AG04449 (cell line): ENCODE measurements around the gene CTTN.

Experiments
- CTCF ChIA-PET: fragments of 350-600 bp; formaldehyde crosslinking; extraction: SDS; loops from one replicate; lab custom pipeline; 2021; ENCODE audit warnings: antibody characterized with exemption; lab: Yijun Ruan, JAX
- POLR2A ChIA-PET: fragments of 400-600, 350-600 bp; formaldehyde crosslinking; extraction: SDS; loops from one replicate; lab custom pipeline; 2020; ENCODE audit warnings: antibody characterized with exemption, inconsistent platforms; lab: Yijun Ruan, JAX
- DNase-seq: peaks from one replicate; pipeline ENCODE4 v3.0.0-alpha.2; 2010; ENCODE audit warnings: low read depth, low spot score
- H3K4me3 ChIP-seq: 2 replicates; pipeline ENCODE4 v1.5.1; 2011; ENCODE audit warnings: low read depth, mild to moderate bottlenecking, control low read depth, low read length
- TF ChIP-seq, protein P1 (sequence below): IDR thresholded peaks from one replicate; pipeline ENCODE4 v1.5.1; 2011; ENCODE audit warnings: mild to moderate bottlenecking, moderate library complexity, low read length, control low read depth, inconsistent platforms; ENCODE audit not compliant: insufficient read depth; ENCODE audit errors: missing control alignments

The CTTN gene

DNA sequence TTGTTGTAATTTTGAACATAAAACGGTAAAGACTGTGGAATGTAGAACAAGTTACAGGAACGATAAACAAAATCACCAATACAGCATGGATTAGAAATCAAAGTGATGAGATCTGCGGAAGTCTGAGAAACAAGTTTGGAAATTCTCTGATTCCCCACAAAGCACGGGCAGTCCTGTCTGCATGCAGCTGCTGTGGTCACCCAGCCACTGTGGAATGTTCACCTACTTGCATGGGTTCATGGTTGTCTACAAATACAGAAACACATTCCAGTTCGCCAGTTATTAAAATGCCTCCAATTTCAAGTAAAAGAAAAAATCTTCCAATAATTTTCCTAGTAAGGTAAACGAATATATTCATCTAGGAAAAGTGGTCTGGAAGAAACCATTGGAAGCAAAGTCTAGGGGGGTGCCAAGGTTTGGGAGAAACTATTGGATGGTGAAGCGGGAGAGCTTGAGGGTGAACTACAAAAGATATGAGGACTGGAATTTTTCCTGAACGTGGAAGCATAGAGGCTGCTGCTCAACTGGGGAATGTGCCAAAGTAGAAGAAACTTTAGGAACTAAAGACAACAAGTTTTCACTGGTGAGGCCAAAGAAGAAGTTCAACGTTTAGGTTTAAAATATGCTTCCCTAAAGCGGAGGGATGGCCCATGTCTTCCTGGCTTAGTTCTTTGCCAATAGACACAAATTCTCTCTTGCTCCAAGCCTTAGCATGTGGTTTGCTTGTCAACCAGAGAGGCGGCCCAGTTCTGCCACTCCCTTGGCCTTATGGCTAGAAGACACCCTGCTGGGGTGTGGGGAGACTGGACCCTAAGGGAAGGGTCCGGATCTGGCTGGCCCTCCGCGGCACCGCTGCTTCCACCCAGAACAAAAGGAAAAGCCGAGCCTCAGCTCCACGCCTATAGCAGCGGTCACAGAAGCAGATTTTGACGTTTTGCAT is 70.2 kb downstream of the CTTN start:
- TF ChIP-seq, protein P1, sequence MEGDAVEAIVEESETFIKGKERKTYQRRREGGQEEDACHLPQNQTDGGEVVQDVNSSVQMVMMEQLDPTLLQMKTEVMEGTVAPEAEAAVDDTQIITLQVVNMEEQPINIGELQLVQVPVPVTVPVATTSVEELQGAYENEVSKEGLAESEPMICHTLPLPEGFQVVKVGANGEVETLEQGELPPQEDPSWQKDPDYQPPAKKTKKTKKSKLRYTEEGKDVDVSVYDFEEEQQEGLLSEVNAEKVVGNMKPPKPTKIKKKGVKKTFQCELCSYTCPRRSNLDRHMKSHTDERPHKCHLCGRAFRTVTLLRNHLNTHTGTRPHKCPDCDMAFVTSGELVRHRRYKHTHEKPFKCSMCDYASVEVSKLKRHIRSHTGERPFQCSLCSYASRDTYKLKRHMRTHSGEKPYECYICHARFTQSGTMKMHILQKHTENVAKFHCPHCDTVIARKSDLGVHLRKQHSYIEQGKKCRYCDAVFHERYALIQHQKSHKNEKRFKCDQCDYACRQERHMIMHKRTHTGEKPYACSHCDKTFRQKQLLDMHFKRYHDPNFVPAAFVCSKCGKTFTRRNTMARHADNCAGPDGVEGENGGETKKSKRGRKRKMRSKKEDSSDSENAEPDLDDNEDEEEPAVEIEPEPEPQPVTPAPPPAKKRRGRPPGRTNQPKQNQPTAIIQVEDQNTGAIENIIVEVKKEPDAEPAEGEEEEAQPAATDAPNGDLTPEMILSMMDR, result no peak
- no peak for DNase-seq
- POLR2A ChIA-PET, result no interaction called here
- no peak overlapping the region for H3K4me3 ChIP-seq
- CTCF ChIA-PET, result interaction anchor here (0.7 to 2.7 kb wide), 21 partner anchors 9 to 1111 kb away, joined by 3 to 35 read pairs (median 4); no protein-coding TSS in a partner anchor

DNA sequence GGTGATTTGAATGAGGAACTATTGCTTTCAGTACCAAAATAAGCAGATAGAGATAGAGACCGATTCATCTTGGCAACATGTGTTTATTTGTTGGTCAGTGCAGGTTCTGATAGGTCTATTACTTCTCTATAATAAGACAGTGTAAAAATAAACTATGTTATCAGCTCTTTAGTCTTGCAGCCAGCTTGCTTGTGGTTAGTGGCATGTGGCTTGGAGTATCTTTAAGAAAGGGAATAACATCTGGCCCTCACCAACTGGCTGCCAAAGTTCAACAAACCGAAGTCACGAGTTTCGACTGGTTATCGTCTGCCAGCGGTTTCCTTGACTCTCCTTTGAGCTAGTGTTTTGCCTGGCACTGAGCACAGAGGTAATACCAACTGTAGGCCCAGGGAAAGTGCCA is 71.8 kb downstream of the CTTN start:
- CTCF ChIA-PET, result interaction anchor here (1.2 to 2.7 kb wide), 3 partner anchors 9 to 1110 kb away, joined by 4 to 17 read pairs (median 4); no protein-coding TSS in a partner anchor
- DNase-seq, result no peak

DNA sequence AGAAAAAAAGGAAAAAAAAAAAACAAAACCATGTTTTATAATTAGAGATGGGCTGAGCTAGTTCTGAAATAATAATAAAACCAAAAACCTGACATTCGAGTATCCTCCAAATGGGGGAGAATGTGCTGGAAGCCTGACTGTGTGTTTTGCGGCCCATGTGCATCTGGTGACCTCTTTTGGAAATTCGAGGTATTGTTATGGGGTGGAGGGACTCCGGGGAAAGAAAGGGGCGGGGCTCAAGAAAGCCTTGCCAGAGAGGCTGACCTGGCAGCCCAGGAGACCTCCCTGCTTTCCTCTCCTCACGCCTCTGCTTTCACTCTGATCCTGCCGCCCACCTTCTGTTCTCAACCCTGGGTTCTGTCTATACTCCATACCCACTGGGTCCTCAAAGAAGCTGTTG is 72.9 kb downstream of the CTTN start:
- ChIA-PET POLR2A (no interaction called here), CTCF (interaction anchor here (1.1 to 1.4 kb wide), 3 partner anchors 10 to 903 kb away, joined by 3 to 4 read pairs (median 3); no protein-coding TSS in a partner anchor)
- no peak overlapping the region for H3K4me3 ChIP-seq
- TF ChIP-seq, protein P1, result no peak
- DNase-seq, result no peak

More for the DNA sequence above, 71.8 kb downstream of the CTTN start:
- POLR2A ChIA-PET, result no interaction called here
- no peak overlapping the region for H3K4me3 ChIP-seq
- TF ChIP-seq, protein P1, result no peak

DNA sequence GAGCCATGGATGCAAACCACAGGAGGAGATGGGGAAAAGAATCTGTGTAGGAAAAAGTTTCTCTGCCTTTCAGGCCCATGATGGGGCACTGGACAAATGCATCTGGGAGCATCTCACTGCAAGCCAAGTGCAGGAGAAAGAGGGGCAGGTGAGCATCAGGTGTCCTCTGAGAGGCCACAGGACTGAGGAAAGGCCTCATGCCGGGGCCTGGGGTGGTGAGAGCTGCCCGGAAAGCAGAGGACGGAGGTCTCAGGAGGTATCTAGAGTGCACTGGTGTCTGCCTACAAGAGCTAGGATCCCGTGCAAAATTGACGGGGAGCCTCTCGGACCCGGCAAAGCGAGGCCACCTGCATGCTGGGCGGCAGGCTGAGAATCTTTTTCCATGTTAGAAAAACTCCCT is 73.9 kb downstream of the CTTN start:
- ChIA-PET POLR2A (no interaction called here), CTCF (no interaction called here)
- H3K4me3 ChIP-seq, result no peak overlapping the region
- TF ChIP-seq, protein P1, result no peak
- DNase-seq, result no peak

DNA sequence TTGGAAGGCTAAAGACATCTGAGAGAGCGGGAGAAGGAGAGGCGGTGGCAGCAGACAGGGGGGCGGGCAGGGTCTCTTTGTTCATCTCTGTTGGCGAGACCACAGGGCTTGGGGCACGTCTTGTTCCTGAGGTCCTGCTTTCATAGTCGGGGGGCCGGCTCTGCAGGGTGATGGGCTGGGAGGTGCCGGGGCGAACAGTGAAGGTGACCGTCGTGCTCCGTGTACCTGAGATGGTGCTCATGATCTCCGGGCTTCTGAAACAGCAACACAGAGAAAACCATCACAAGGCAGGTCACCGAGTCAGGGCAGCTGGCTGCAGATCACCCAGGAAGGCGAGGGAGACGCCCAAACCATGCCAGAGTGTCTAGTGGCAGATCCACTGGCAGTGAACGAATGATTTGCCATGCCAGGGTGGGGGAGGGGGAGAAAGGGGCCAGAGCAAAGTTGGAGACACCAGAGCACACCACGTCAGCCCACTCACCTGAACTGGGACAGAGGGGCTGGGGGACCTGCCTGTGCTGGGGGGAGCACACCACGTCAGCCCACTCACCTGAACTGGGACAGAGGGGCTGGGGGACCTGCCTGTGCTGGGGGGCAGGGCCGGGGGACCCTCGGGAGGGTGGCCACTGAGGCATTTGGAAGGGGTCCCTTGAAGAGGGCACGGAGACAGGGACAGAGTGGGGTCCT is 75.0 kb downstream of the CTTN start:
- CTCF ChIA-PET, result no interaction called here
- no peak overlapping the region for H3K4me3 ChIP-seq
- POLR2A ChIA-PET, result no interaction called here
- TF ChIP-seq, protein P1, result no peak
- no peak for DNase-seq
